Upper lobe of right lung (tissue), 1 donor: ENCODE measurements around the gene HIVEP3. TPM values are rescaled to one million over a fixed set of nuclear protein-coding genes. Genes with fewer than 3 reads are reported as not detected.

Experiments used
- ATAC-seq: fragments of 200-7000 bp; cut with Tn5 transposase; one replicate; pipeline ENCODE4 v1.9.1; 2020; ENCODE audit warnings: mild to moderate bottlenecking, moderate library complexity
- DNase-seq: peaks from one replicate; pipeline ENCODE4 v3.0.0-alpha.2; 2020
- H3K27ac ChIP-seq: fragments of 200-600 bp; one replicate; pipeline ENCODE4 v1.8.0; 2022
- H3K27me3 ChIP-seq: fragments of 200-600 bp; one replicate; pipeline ENCODE4 v1.8.0; 2022; ENCODE audit warnings: mild to moderate bottlenecking
- H3K36me3 ChIP-seq: fragments of 200-600 bp; one replicate; pipeline ENCODE4 v1.8.0; 2022
- H3K4me1 ChIP-seq: fragments of 200-600 bp; one replicate; pipeline ENCODE4 v1.8.0; 2022
- H3K4me3 ChIP-seq: fragments of 200-600 bp; one replicate; pipeline ENCODE4 v1.8.0; 2022; ENCODE audit warnings: mild to moderate bottlenecking
- H3K9me3 ChIP-seq: fragments of 200-600 bp; one replicate; pipeline ENCODE4 v1.8.0; 2022
- intact Hi-C: fragments of 100-400 bp; cut with DNase I; formaldehyde crosslinking; loops from one replicate; pipeline ENCODE4 v1.11.0; 2022
- total RNA-seq: library from RNA; stranded (reverse); fragmentation: NEBNext Ultra II Directional; extraction: Animal tissue kit (Norgen Biotek cat#: 25700); gene quantifications from one replicate; pipeline ENCODE4 v1.2.1, GENCODE V29; 2021
- TF ChIP-seq, protein P1 (sequence below): fragments of 200-600 bp; IDR thresholded peaks from one replicate; pipeline ENCODE4 v1.8.0; 2022; ENCODE audit warnings: antibody characterized with exemption
- donor health status: DM: no; HTN: yes; CAD: no; lungs with severe emphysema.

HIVEP3 gene
- total RNA-seq, 1 donor from 2014 or later = 16.6 TPM

DNA sequence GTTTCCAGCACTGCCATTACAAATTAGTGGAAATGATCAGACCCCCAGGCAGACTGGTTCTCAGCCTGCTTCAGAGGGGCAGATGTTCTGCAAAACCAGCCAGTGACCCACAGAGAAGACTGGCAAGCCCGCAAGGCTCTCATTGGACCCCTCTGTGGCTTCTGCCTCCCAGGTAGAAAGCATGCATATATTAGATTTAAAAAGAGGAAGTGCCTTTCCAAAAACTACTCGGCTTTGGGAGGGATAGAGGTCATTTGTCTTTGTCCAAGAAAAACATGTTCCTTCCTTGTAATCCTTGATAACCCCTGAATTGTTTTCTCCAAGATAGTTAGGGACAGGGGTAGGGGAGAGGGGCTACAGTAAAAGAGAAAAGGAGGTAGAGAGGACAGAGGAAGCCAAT lies 11.8 kb downstream of the HIVEP3 start:
- H3K4me3 ChIP-seq = no peak overlapping the region
- DNase-seq (no peak), ATAC-seq (no peak)
- peaks cover 16% of the 10 kb centered on the region for H3K4me1 ChIP-seq
- H3K36me3 ChIP-seq = no peaks in the 10 kb centered on the region
- H3K9me3 ChIP-seq = no peaks in the 10 kb centered on the region
- TF ChIP-seq, protein P1, sequence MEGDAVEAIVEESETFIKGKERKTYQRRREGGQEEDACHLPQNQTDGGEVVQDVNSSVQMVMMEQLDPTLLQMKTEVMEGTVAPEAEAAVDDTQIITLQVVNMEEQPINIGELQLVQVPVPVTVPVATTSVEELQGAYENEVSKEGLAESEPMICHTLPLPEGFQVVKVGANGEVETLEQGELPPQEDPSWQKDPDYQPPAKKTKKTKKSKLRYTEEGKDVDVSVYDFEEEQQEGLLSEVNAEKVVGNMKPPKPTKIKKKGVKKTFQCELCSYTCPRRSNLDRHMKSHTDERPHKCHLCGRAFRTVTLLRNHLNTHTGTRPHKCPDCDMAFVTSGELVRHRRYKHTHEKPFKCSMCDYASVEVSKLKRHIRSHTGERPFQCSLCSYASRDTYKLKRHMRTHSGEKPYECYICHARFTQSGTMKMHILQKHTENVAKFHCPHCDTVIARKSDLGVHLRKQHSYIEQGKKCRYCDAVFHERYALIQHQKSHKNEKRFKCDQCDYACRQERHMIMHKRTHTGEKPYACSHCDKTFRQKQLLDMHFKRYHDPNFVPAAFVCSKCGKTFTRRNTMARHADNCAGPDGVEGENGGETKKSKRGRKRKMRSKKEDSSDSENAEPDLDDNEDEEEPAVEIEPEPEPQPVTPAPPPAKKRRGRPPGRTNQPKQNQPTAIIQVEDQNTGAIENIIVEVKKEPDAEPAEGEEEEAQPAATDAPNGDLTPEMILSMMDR = no peak
- H3K27ac ChIP-seq = no peak overlapping the region
- H3K27me3 ChIP-seq = no peaks in the 10 kb centered on the region
- intact Hi-C loops = no loop called here

DNA sequence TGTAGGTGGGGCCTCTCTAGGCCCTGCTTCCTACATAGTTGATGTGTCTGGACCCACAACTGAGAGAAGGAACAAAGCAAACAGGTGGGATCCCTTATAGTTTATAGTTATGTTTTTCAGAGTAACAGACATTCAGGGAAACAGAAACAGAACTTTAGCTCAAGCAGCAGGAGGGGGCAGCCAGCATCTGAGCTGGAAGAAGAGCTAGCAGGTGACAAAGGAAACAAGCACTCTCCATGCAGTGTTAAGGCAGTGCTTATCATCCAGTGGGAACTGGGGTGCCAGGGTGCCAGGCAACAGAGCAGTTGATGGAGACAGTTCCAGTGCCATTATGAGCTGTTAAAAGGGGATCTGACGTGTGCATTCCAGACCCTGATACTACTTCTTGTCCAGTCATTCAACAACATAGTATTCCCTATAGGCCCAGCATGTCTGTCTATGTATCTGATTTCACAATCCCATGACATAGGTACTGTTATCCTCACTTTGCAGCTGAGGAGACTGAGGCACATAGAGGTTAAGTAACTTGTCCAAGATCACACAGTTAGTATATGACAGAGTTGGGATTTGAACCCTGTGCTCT lies 13.5 kb downstream of the HIVEP3 start:
- Histone ChIP-seq H3K4me1 (peaks cover 33% of the 10 kb centered on the region), H3K27me3 (no peaks in the 10 kb centered on the region), H3K27ac (no peak overlapping the region), H3K4me3 (no peak overlapping the region), H3K9me3 (no peaks in the 10 kb centered on the region), H3K36me3 (no peaks in the 10 kb centered on the region)
- ATAC-seq (no peak), DNase-seq (no peak)
- TF ChIP-seq, protein P1 = no peak
- intact Hi-C loops = no loop called here

DNA sequence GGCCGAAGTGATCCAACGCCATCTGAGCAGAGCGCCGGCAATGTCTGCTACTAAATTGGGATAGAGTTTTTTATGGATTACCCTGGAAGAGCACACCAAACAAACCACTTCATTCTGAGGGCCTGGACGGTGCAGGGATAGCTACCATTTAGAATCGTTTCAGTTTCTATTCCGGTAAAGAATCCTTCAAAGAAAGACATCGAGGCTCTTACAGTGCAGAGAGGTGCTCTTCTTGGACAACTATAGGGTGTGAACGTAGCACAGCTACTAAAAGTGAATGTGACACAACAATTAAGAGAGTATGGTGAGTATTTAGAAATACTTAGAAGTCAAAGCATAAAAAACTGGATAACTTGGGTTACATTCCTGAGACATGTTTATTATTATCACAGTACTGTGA lies 16.1 kb downstream of the HIVEP3 start:
- TF ChIP-seq, protein P1 = no peak
- H3K27me3 ChIP-seq = no peaks in the 10 kb centered on the region
- H3K27ac ChIP-seq = peak overlapping the region; percentile 42
- no peaks in the 10 kb centered on the region for H3K9me3 ChIP-seq
- intact Hi-C loops = no loop called here
- H3K4me1 ChIP-seq = peaks cover 52% of the 10 kb centered on the region
- no peak for ATAC-seq
- DNase-seq = no peak
- H3K4me3 ChIP-seq = no peak overlapping the region
- no peaks in the 10 kb centered on the region for H3K36me3 ChIP-seq

DNA sequence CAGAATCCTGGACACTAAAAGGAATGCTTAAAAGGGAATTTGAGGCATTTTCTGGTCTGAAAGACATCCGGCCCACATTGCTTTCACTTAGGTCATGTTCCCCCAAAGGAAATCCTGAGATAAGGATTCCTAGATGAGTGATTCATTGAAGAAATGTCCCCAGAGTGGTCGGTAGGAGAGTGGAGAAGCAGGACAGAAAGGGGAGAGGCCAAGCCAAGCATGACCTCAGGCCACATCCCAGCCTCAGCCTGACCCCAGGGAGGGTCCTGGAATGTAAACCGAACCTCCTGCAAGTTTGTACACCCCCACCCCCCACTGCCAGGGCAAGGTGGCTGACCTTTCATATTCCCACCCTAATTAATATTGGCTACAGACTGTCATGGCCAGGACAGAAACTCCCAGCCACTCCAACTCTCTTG lies 16.6 kb downstream of the HIVEP3 start:
- Histone ChIP-seq H3K4me1 (peaks cover 52% of the 10 kb centered on the region), H3K27ac (peak overlapping the region; percentile 42), H3K27me3 (no peaks in the 10 kb centered on the region), H3K9me3 (no peaks in the 10 kb centered on the region), H3K4me3 (no peak overlapping the region), H3K36me3 (no peaks in the 10 kb centered on the region)
- intact Hi-C loops = no loop called here
- TF ChIP-seq, protein P1 = no peak
- DNase-seq (no peak), ATAC-seq (peak; percentile 55)

DNA sequence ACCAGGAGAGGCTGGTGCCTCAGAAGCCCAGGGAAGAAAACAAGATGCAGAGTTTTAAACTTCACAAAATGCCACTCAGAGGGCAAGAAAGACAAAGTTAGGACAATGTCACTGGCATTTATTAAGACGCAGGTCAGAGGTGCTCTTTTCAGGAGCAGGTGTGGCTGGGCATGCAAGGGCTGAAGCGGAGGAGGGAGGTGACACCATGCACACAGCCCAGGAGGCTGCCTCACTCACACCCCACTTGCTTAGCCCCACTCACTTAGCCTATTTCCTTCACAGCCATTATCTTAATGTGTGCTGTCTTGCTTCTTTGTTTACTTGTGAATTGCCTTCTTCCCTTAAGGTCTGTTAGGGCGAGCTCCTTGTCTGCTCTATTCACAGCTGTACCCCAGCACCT lies 17.2 kb downstream of the HIVEP3 start:
- ATAC-seq = no peak
- intact Hi-C loops = no loop called here
- H3K27me3 ChIP-seq = no peaks in the 10 kb centered on the region
- no peaks in the 10 kb centered on the region for H3K36me3 ChIP-seq
- H3K9me3 ChIP-seq = no peaks in the 10 kb centered on the region
- no peak overlapping the region for H3K4me3 ChIP-seq
- no peak for DNase-seq
- TF ChIP-seq, protein P1 = no peak
- H3K4me1 ChIP-seq = peaks cover 52% of the 10 kb centered on the region
- H3K27ac ChIP-seq = peak overlapping the region; percentile 40
